GM10847 (cell line): Measurements from ENCODE around the gene GAGE1.
"Not testable (repeated sequence)": the region's sequence is repeated elsewhere in the genome, so short reads cannot be mapped to it uniquely, and the experiment has no call there.

ENCODE experiments used
- POLR2A ChIP-seq: IDR thresholded peaks from 2 replicates; pipeline ENCODE4 v1.6.1; 2011; ENCODE audit not compliant: insufficient read length; ENCODE audit errors: extremely low read depth

The GAGE1 gene, protein sequence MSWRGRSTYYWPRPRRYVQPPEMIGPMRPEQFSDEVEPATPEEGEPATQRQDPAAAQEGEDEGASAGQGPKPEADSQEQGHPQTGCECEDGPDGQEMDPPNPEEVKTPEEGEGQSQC

DNA sequence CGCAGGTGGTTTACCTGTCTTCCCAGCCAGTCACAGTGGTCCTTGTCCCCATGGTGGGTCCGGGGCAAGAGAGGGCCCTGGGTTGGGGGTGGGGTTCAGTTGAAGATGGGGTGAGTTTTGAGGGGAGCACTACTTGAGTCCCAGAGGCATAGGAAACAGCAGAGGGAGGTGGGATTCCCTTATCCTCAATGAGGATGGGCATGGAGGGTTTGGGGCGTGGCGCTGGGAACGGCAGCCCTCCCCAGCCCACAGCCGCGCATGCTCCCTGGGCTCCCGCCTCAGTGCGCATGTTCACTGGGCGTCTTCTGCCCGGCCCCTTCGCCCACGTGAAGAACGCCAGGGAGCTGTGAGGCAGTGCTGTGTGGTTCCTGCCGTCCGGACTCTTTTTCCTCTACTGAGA, at the start of gene GAGE1:
TSS of gene GAGE1 (plus strand) at position 301 of the 400 bp plus-strand sequence. CDS start 1,155 bp downstream, outside the sequence.
- TF ChIP-seq POLR2A: not testable (repeated sequence)

DNA sequence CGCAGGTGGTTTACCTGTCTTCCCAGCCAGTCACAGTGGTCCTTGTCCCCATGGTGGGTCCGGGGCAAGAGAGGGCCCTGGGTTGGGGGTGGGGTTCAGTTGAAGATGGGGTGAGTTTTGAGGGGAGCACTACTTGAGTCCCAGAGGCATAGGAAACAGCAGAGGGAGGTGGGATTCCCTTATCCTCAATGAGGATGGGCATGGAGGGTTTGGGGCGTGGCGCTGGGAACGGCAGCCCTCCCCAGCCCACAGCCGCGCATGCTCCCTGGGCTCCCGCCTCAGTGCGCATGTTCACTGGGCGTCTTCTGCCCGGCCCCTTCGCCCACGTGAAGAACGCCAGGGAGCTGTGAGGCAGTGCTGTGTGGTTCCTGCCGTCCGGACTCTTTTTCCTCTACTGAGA, 47.8 kb upstream of the GAGE1 start, which contains the start of gene GAGE12E:
TSS of gene GAGE12E (plus strand) at position 301 of the 400 bp plus-strand sequence. CDS start 1,155 bp downstream, outside the sequence.
- TF ChIP-seq POLR2A: not testable (repeated sequence)

DNA sequence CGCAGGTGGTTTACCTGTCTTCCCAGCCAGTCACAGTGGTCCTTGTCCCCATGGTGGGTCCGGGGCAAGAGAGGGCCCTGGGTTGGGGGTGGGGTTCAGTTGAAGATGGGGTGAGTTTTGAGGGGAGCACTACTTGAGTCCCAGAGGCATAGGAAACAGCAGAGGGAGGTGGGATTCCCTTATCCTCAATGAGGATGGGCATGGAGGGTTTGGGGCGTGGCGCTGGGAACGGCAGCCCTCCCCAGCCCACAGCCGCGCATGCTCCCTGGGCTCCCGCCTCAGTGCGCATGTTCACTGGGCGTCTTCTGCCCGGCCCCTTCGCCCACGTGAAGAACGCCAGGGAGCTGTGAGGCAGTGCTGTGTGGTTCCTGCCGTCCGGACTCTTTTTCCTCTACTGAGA, 38.3 kb upstream of the GAGE1 start, which contains the start of gene GAGE12F:
TSS of gene GAGE12F (plus strand) at position 301 of the 400 bp plus-strand sequence. CDS start 1,155 bp downstream, outside the sequence.
- not testable (repeated sequence) for TF ChIP-seq POLR2A

DNA sequence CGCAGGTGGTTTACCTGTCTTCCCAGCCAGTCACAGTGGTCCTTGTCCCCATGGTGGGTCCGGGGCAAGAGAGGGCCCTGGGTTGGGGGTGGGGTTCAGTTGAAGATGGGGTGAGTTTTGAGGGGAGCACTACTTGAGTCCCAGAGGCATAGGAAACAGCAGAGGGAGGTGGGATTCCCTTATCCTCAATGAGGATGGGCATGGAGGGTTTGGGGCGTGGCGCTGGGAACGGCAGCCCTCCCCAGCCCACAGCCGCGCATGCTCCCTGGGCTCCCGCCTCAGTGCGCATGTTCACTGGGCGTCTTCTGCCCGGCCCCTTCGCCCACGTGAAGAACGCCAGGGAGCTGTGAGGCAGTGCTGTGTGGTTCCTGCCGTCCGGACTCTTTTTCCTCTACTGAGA, 28.7 kb upstream of the GAGE1 start, which contains the start of gene GAGE12G:
TSS of gene GAGE12G (plus strand) at position 301 of the 400 bp plus-strand sequence. CDS start 1,155 bp downstream, outside the sequence.
- not testable (repeated sequence) for TF ChIP-seq POLR2A

DNA sequence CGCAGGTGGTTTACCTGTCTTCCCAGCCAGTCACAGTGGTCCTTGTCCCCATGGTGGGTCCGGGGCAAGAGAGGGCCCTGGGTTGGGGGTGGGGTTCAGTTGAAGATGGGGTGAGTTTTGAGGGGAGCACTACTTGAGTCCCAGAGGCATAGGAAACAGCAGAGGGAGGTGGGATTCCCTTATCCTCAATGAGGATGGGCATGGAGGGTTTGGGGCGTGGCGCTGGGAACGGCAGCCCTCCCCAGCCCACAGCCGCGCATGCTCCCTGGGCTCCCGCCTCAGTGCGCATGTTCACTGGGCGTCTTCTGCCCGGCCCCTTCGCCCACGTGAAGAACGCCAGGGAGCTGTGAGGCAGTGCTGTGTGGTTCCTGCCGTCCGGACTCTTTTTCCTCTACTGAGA, 19.2 kb upstream of the GAGE1 start, which contains the start of gene GAGE12H:
TSS of gene GAGE12H (plus strand) at position 301 of the 400 bp plus-strand sequence. CDS start 1,155 bp downstream, outside the sequence.
- not testable (repeated sequence) for TF ChIP-seq POLR2A

- not testable (repeated sequence) for TF ChIP-seq POLR2A
These were observed 9.6 kb upstream of the GAGE1 start, which contains the start of gene GAGE2A for GRCh38 chrX:49589196-49589595. GAGE2A (plus strand) TSS chrX:49589496; CDS start chrX:49590651, 1,155 bp downstream.

GRCh38 chrX:49610718-49611310, 12.0 kb downstream of the GAGE1 start:
- TF ChIP-seq POLR2A: no peak

DNA sequence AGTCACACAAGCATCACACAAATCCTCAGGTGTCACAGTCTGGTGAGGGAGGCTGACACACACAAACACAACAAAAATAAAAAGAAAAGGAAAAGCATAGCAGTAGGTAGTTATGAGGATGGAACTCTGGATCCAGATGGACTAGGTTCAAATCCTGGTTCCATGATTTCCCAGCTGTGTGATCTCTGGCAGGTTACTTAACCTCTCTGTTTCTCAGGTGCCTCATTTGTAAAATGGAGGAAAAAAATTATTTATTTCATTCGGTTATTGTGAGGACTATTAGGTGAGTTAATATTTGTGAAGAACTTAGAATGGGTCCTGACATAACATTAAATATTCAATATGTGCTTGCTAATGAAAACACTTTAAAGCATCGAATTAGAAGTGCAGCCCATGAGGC, 19.8 kb downstream of the GAGE1 start:
- TF ChIP-seq POLR2A: no peak

- TF ChIP-seq POLR2A: no peak
These were observed 28.4 kb downstream of the GAGE1 start for GRCh38 chrX:49627086-49627777.

GRCh38 chrX:49644991-49645637, 46.3 kb downstream of the GAGE1 start:
- no peak for TF ChIP-seq POLR2A

GRCh38 chrX:49656533-49656932, 57.7 kb downstream of the GAGE1 start:
- TF ChIP-seq POLR2A: no peak
